HCT116 (cell line): Measurements from ENCODE around the gene CCDC15. TPM values are rescaled to one million over a fixed set of nuclear protein-coding genes. Genes with fewer than 3 reads are reported as not detected.

Experiments
- ATAC-seq: fragments of 200-7000 bp; cut with Tn5 transposase; 2 replicates; pipeline ENCODE4 v1.9.1; 2020; ENCODE audit warnings: mild to moderate bottlenecking, moderate library complexity
- BruUV-seq: library from RNA; stranded (reverse); fragments of 400-500 nt; replicated peaks from 2 replicates; lab custom pipeline; 2021; lab: Mats Ljungman, UMichigan
- CTCF ChIA-PET: fragments of 300-600 bp; sonication (Branson Sonifier 250); formaldehyde crosslinking; loops from one replicate; lab custom pipeline; 2021; ENCODE audit warnings: antibody characterized with exemption; lab: Charles Lee
- POLR2A ChIA-PET: fragments of 300-600, 350-600 bp; sonication (Branson Sonifier 250); formaldehyde crosslinking; loops from one replicate; lab custom pipeline; 2021; ENCODE audit warnings: antibody characterized with exemption; lab: Charles Lee
- RAD21 ChIA-PET, 2 experiments: fragments of 300-600 bp; sonication (Branson Sonifier 250); formaldehyde crosslinking; loops; one replicate each; lab custom pipeline; 2023; ENCODE audit warnings: low total read pairs in 2 of 2; ENCODE audit not compliant: uncharacterized antibody in 2 of 2, unreplicated experiment in 2 of 2, low non-redundant PET in 1 of 2; lab: Charles Lee
- DNase-seq: peaks from one replicate; pipeline ENCODE4 v3.0.0-alpha.2; 2010; ENCODE audit warnings: low read depth, low spot score
- H2AFZ ChIP-seq: fragments of 200-600 bp; shearing (Covaris generic), sonication (generic); 2 replicates; pipeline ENCODE4 v1.6.1; 2017; ENCODE audit warnings: low read depth, mixed run types, mixed read lengths, antibody characterized with exemption, low read length; ENCODE audit not compliant: poor library complexity, severe bottlenecking
- H3K27ac ChIP-seq: 2 replicates; pipeline ENCODE4 v1.5.1; 2012; ENCODE audit warnings: low read depth, low read length
- H3K27me3 ChIP-seq: fragments of 200-600 bp; sonication (generic); 2 replicates; pipeline ENCODE4 v1.6.1; 2016; ENCODE audit warnings: mixed run types, low read length, mixed read lengths; ENCODE audit not compliant: insufficient read depth
- H3K36me3 ChIP-seq, 2 experiments: fragments of 200-500 bp in 1 of 2; fragments of 200-600 bp in 1 of 2; sonication (Bioruptor generic) in 1 of 2; sonication (generic) in 1 of 2; 2 replicates each; pipeline versions ENCODE4 v1.5.1 to v1.6.1; 2014 to 2016; ENCODE audit warnings: low read length in 2 of 2, inconsistent platforms in 1 of 2, mixed read lengths in 1 of 2, mixed run types in 1 of 2; ENCODE audit not compliant: insufficient read depth in 2 of 2, control insufficient read depth in 1 of 2
- H3K4me1 ChIP-seq, 2 experiments: fragments of 200-600 bp in 1 of 2; sonication (generic) in 1 of 2; 2 replicates each; pipeline versions ENCODE4 v1.5.1 to v1.6.1; 2012 to 2017; ENCODE audit warnings: low read length in 2 of 2, inconsistent platforms in 1 of 2, mild to moderate bottlenecking in 1 of 2, mixed read lengths in 1 of 2, mixed run types in 1 of 2, moderate library complexity in 1 of 2; ENCODE audit not compliant: insufficient read depth in 2 of 2, control insufficient read depth in 1 of 2
- H3K4me2 ChIP-seq: fragments of 200-600 bp; sonication (generic); 2 replicates; pipeline ENCODE4 v1.6.1; 2017; ENCODE audit warnings: mixed run types, low read length, mixed read lengths
- H3K4me3 ChIP-seq, 2 experiments: fragments of 200-600 bp in 1 of 2; sonication (generic) in 1 of 2; replicated peaks in 1 of 2; 2 replicates each; pipeline ENCODE4 v1.5.1; 2011 to 2016; ENCODE audit warnings: low read length in 2 of 2, control low read depth in 1 of 2, low read depth in 1 of 2, mild to moderate bottlenecking in 1 of 2, mixed read lengths in 1 of 2, mixed run types in 1 of 2
- H3K79me2 ChIP-seq: fragments of 200-600 bp; sonication (generic); 2 replicates; pipeline ENCODE4 v1.6.1; 2017; ENCODE audit warnings: mild to moderate bottlenecking, mixed run types, low read length, moderate library complexity, mixed read lengths; ENCODE audit not compliant: insufficient read depth
- H3K9ac ChIP-seq: fragments of 200-600 bp; sonication (generic); 2 replicates; pipeline ENCODE4 v1.6.1; 2016; ENCODE audit warnings: low read length, mixed read lengths
- H3K9me2 ChIP-seq: fragments of 200-600 bp; sonication (generic), shearing (Covaris generic); 2 replicates; pipeline ENCODE4 v1.6.1; 2017; ENCODE audit warnings: mixed run types, mild to moderate bottlenecking, moderate library complexity; ENCODE audit not compliant: insufficient read depth
- H3K9me3 ChIP-seq, 2 experiments: fragments of 200-500 bp in 1 of 2; fragments of 200-600 bp in 1 of 2; sonication (Bioruptor generic) in 1 of 2; sonication (generic) in 1 of 2; 2 replicates each; pipeline ENCODE4 v1.6.1; 2014 to 2017; ENCODE audit warnings: low read length in 2 of 2, mixed read lengths in 2 of 2, inconsistent platforms in 1 of 2, low read depth in 1 of 2, mild to moderate bottlenecking in 1 of 2, mixed run types in 1 of 2, moderate library complexity in 1 of 2; ENCODE audit not compliant: control insufficient read depth in 1 of 2, insufficient read depth in 1 of 2
- H4K20me1 ChIP-seq: fragments of 200-600 bp; sonication (generic), shearing (Covaris generic); 2 replicates; pipeline ENCODE4 v1.6.1; 2017; ENCODE audit warnings: mixed run types, mild to moderate bottlenecking, moderate library complexity; ENCODE audit not compliant: insufficient read depth
- EGR1 ChIP-seq: IDR thresholded peaks from 2 replicates; pipeline ENCODE4 v1.6.1; 2012; ENCODE audit warnings: low read depth
- ELF1 ChIP-seq: IDR thresholded peaks from 2 replicates; pipeline ENCODE4 v1.6.1; 2012; ENCODE audit warnings: low read depth, borderline replicate concordance
- EZH2 ChIP-seq: fragments of 200-600 bp; sonication (generic); IDR thresholded peaks from 2 replicates; pipeline ENCODE4 v1.6.1; 2017; ENCODE audit warnings: antibody characterized with exemption, mixed run types
- FOSL1 ChIP-seq: IDR thresholded peaks from 2 replicates; pipeline ENCODE4 v1.6.1; 2012; ENCODE audit warnings: low read depth
- POLR2A ChIP-seq: IDR thresholded peaks from 2 replicates; pipeline ENCODE4 v1.7.0; 2011; ENCODE audit warnings: borderline replicate concordance; ENCODE audit not compliant: insufficient read depth, insufficient read length; ENCODE audit errors: extremely low read depth
- RAD21 ChIP-seq: IDR thresholded peaks from 2 replicates; pipeline ENCODE4 v1.6.1; 2012; ENCODE audit warnings: low read depth, mild to moderate bottlenecking
- SP1 ChIP-seq: IDR thresholded peaks from 2 replicates; pipeline ENCODE4 v1.6.1; 2012; ENCODE audit warnings: low read depth
- SRF ChIP-seq: IDR thresholded peaks from 2 replicates; pipeline ENCODE4 v1.6.1; 2012; ENCODE audit warnings: low read depth
- TCF7L2 ChIP-seq: IDR thresholded peaks from 2 replicates; pipeline ENCODE4 v1.7.0; 2011; ENCODE audit warnings: borderline replicate concordance, inconsistent platforms; ENCODE audit not compliant: insufficient read depth, insufficient read length; ENCODE audit errors: extremely low read depth
- YY1 ChIP-seq: IDR thresholded peaks from 2 replicates; pipeline ENCODE4 v1.6.1; 2011; ENCODE audit warnings: low read length, low read depth, moderate library complexity, mild to moderate bottlenecking; ENCODE audit not compliant: insufficient replicate concordance; ENCODE audit errors: extremely low read depth
- ZFX ChIP-seq: fragments of 450-650 bp; IDR thresholded peaks from 2 replicates; pipeline ENCODE4 v1.6.1; 2017
- intact Hi-C: fragments of 100-400 bp; cut with micrococcal nuclease; formaldehyde crosslinking; loops from 2 replicates; pipeline ENCODE4 v1.10.0; 2022
- total RNA-seq: library from RNA; stranded (reverse); gene quantifications from one replicate; pipeline ENCODE4 v1.2.1, GENCODE V29; 2021; ENCODE audit not compliant: unreplicated experiment
- TF ChIP-seq, protein P1 (sequence below): IDR thresholded peaks from 2 replicates; pipeline ENCODE4 v1.6.1; 2012
- TF ChIP-seq, protein P2 (sequence below): IDR thresholded peaks from 2 replicates; pipeline ENCODE4 v1.6.1; 2012
- TF ChIP-seq, protein P3 (sequence below): IDR thresholded peaks from 2 replicates; pipeline ENCODE4 v1.6.1; 2011; ENCODE audit warnings: mild to moderate bottlenecking, low read length, moderate library complexity; ENCODE audit not compliant: insufficient replicate concordance; ENCODE audit errors: extremely low read depth
- TF ChIP-seq, protein P4 (sequence below): IDR thresholded peaks from 2 replicates; pipeline ENCODE4 v1.6.1; 2012; ENCODE audit warnings: low read depth

Gene CCDC15
- total RNA-seq, 1 experiment from 2014 or later, result 2.4 TPM

DNA sequence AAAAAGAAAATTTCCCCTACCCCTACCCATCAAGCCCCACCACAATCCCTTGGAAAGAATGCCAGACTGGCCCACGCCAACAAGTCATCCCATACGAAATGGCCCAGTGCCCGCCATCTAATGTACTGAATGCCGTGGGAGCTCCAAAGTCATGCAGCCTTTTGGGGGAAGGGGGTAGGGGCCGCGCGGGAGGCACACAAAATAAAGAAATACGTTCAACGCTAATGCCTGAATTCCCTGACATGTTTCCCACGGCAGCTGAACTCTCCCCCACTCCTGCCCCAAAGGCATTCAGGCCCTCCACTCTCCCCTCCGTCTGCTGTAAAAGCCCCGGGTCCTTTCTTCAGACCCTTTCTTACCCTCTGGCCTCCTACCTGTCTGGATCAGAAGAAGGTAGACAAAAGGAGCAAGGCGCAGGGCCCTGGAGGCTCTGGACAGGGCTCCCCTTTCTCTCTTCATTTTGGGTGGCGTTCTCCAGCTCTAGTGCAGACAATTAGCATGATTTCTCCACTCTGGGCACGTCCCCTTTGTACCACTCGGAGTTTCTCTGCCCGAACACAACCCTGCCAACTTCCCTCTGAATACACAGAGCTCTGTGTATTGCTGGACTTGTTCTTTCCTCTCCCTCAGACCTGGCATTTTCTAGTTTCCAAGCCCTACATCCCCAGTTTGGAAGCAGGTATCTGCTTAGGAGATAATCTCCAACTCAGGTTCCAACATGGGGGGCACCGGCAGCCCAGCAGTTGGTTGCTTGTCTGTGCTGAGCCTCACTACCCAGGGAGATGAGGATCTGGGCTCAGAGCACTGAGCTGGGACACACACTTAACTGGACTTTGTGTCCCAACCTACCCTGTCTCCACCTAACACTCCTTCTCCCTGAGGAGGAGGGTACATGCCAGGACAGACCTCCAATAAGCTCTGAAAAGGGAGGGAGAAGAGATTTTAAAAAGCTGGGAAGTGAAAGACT lies 18.2 kb upstream of the CCDC15 start, which contains the start of gene HEPACAM:
TSS of gene HEPACAM (minus strand) at position 500 of the 967 bp plus-strand sequence. CDS start at position 459, 41 bp downstream.
- intact Hi-C loops, result no loop called here
- H2AFZ ChIP-seq, result no peak within 1 kb of the TSS
- POLR2A ChIA-PET, result interaction anchor here (1.4 kb wide), 1 partner anchor 60 kb away, joined by 4 read pairs; no protein-coding TSS in a partner anchor

More for the DNA sequence above, 18.2 kb upstream of the CCDC15 start, which contains the start of gene HEPACAM:
- ATAC-seq, result no peak
- CTCF ChIA-PET, result no interaction called here
- DNase-seq, result no peak
- Histone ChIP-seq H3K27me3 (no peaks in the 10 kb centered on the region), H3K79me2 (no peaks in the 10 kb centered on the region), H3K4me1 (peaks cover 0 to 5% of the 10 kb centered on the region in 2 experiments; a peak in 1 of 4 replicates), H3K9ac (no peak within 1 kb of the TSS), H3K36me3 (no peaks in the 10 kb centered on the region), H3K27ac (no peak within 1 kb of the TSS), H3K4me2 (peak within 1 kb of the TSS; percentile 4; the same call in 1 of the 2 replicates), H3K4me3 (no peak within 1 kb of the TSS), H3K9me2 (no peaks in the 10 kb centered on the region)
- RAD21 ChIA-PET, result no interaction called here
- no TSS peak for BruUV-seq
- no peak for TF ChIP-seq POLR2A
- no peak for TF ChIP-seq YY1
- TF ChIP-seq, protein P1, sequence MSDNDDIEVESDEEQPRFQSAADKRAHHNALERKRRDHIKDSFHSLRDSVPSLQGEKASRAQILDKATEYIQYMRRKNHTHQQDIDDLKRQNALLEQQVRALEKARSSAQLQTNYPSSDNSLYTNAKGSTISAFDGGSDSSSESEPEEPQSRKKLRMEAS, result no peak
- no peak for TF ChIP-seq ELF1
- TF ChIP-seq TCF7L2, result no peak
- TF ChIP-seq, protein P2, sequence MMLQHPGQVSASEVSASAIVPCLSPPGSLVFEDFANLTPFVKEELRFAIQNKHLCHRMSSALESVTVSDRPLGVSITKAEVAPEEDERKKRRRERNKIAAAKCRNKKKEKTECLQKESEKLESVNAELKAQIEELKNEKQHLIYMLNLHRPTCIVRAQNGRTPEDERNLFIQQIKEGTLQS, result no peak
- TF ChIP-seq, protein P3, sequence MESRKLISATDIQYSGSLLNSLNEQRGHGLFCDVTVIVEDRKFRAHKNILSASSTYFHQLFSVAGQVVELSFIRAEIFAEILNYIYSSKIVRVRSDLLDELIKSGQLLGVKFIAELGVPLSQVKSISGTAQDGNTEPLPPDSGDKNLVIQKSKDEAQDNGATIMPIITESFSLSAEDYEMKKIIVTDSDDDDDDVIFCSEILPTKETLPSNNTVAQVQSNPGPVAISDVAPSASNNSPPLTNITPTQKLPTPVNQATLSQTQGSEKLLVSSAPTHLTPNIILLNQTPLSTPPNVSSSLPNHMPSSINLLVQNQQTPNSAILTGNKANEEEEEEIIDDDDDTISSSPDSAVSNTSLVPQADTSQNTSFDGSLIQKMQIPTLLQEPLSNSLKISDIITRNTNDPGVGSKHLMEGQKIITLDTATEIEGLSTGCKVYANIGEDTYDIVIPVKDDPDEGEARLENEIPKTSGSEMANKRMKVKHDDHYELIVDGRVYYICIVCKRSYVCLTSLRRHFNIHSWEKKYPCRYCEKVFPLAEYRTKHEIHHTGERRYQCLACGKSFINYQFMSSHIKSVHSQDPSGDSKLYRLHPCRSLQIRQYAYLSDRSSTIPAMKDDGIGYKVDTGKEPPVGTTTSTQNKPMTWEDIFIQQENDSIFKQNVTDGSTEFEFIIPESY, result no peak
- TF ChIP-seq EGR1, result no peak
- TF ChIP-seq SP1, result no peak
- TF ChIP-seq, protein P4, sequence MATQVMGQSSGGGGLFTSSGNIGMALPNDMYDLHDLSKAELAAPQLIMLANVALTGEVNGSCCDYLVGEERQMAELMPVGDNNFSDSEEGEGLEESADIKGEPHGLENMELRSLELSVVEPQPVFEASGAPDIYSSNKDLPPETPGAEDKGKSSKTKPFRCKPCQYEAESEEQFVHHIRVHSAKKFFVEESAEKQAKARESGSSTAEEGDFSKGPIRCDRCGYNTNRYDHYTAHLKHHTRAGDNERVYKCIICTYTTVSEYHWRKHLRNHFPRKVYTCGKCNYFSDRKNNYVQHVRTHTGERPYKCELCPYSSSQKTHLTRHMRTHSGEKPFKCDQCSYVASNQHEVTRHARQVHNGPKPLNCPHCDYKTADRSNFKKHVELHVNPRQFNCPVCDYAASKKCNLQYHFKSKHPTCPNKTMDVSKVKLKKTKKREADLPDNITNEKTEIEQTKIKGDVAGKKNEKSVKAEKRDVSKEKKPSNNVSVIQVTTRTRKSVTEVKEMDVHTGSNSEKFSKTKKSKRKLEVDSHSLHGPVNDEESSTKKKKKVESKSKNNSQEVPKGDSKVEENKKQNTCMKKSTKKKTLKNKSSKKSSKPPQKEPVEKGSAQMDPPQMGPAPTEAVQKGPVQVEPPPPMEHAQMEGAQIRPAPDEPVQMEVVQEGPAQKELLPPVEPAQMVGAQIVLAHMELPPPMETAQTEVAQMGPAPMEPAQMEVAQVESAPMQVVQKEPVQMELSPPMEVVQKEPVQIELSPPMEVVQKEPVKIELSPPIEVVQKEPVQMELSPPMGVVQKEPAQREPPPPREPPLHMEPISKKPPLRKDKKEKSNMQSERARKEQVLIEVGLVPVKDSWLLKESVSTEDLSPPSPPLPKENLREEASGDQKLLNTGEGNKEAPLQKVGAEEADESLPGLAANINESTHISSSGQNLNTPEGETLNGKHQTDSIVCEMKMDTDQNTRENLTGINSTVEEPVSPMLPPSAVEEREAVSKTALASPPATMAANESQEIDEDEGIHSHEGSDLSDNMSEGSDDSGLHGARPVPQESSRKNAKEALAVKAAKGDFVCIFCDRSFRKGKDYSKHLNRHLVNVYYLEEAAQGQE, result no peak
- no peak for TF ChIP-seq FOSL1
- TF ChIP-seq ZFX, result no peak
- no peak for TF ChIP-seq SRF
- no peak for TF ChIP-seq EZH2
- no peak for TF ChIP-seq RAD21
- TF ChIP-seq, all 23 proteins: peak for 0
- H4K20me1 ChIP-seq, result no peaks in the 10 kb centered on the region
- no peaks in the 10 kb centered on the region for H3K9me3 ChIP-seq
